GM23338 (cell line): ENCODE results near the gene KCNK15. TPM values are rescaled to one million over a fixed set of nuclear protein-coding genes. Genes with fewer than 3 reads are reported as not detected.

Experiments used
- CTCF ChIP-seq, 2 experiments: fragments of 200-600 bp in 1 of 2; sonication (generic) in 1 of 2; conservative IDR thresholded peaks; 2 replicates each; pipeline versions ENCODE4 v1.5.1 to v1.6.1; 2016 to 2017; ENCODE audit warnings: antibody characterized with exemption in 2 of 2, low read depth in 2 of 2, mild to moderate bottlenecking in 2 of 2, moderate library complexity in 1 of 2
- EZH2phosphoT487 ChIP-seq: fragments of 200-600 bp; sonication (generic); IDR thresholded peaks from one replicate; pipeline ENCODE4 v1.8.1; 2018; ENCODE audit warnings: antibody characterized with exemption; ENCODE audit not compliant: unreplicated experiment
- JUNB ChIP-seq: IDR thresholded peaks from one replicate; pipeline ENCODE4 v1.6.1; 2016; ENCODE audit warnings: antibody characterized with exemption; ENCODE audit not compliant: unreplicated experiment
- POLR2AphosphoS5 ChIP-seq: IDR thresholded peaks from 2 replicates; pipeline ENCODE4 v1.6.1; 2016; ENCODE audit warnings: antibody characterized with exemption, low read depth
- STAT1 ChIP-seq: IDR thresholded peaks from one replicate; pipeline ENCODE4 v1.6.1; 2016; ENCODE audit warnings: antibody characterized with exemption; ENCODE audit not compliant: unreplicated experiment
- ZNF331 ChIP-seq: fragments of 250-450 bp; sonication (Bioruptor Pico); IDR thresholded peaks from 2 replicates; pipeline ENCODE4 v1.5.0; 2020; ENCODE audit warnings: low read depth, mild to moderate bottlenecking, moderate library complexity
- ZNF462 ChIP-seq: fragments of 250-450 bp; sonication (Bioruptor Pico); IDR thresholded peaks from 2 replicates; pipeline ENCODE4 v1.5.0; 2020; ENCODE audit warnings: mild to moderate bottlenecking, moderate library complexity
- polyA plus RNA-seq: library from polyadenylated mRNA; unstranded; fragments of >200 nt; fragmentation: Nextera tagmentation; extraction: Ambion mirVana; gene quantifications from 2 replicates; pipeline ENCODE4 v1.2.1, GENCODE V29; 2016
- total RNA-seq: library from RNA; depleted of rRNA; stranded (reverse); fragments of >200 nt; shearing (Covaris generic); gene quantifications from 2 replicates; pipeline ENCODE4 v1.2.3, GENCODE V29; 2014
- TF ChIP-seq, protein P1 (sequence below): IDR thresholded peaks from 2 replicates; pipeline ENCODE4 v1.6.1; 2016; ENCODE audit warnings: antibody characterized with exemption

The KCNK15 gene
- total and polyA plus RNA-seq, 2 experiments from 2014 or later, result 0.63 to 3.3 TPM

DNA sequence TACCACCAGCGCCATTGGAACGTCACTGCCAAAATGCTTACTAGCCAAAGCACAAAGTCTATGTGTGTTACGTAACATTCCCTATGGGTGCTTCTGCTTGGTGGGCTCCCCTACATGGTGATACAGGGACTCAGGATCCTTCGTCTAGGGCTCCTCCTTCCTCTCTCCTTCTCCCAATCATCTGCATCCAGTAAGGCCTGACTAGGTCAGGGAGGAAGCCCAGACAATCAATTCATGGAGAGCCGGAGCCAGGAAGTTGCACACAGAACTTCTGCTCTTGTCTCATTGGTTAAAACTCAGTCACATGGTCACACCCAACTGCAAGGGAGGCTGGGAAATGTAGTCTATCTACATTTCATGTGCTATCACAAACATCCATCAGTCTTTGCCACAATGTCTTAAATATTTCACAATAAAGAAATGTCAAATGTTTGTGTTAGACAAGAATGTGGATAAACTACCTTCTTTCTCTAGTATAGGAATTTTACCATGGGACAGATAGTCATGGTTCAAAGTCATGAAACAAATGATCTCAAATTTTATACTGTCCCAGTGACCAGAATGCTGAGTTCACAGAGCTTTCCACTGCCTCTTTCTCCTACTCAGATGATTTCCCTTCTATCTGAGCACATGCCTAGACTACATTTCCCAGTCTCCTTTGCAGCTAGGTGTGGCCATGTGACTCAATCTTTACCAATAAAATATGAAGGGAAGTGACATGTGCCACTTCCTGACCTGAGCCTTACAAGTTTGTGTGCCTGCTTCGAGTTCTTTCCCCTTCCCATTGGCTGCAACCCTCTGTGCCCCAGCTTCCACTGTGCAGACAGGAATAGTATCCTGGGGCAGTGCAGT is 9.3 kb upstream of the KCNK15 start (continued):
- TF ChIP-seq ZNF462 (CRISPR knock-in tag), result no peak
- TF ChIP-seq POLR2AphosphoS5, result no peak
- TF ChIP-seq EZH2phosphoT487, result no peak
- no peak for TF ChIP-seq STAT1
- TF ChIP-seq, protein P1, sequence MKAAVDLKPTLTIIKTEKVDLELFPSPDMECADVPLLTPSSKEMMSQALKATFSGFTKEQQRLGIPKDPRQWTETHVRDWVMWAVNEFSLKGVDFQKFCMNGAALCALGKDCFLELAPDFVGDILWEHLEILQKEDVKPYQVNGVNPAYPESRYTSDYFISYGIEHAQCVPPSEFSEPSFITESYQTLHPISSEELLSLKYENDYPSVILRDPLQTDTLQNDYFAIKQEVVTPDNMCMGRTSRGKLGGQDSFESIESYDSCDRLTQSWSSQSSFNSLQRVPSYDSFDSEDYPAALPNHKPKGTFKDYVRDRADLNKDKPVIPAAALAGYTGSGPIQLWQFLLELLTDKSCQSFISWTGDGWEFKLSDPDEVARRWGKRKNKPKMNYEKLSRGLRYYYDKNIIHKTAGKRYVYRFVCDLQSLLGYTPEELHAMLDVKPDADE, result peak; percentile 89
- peak in 1 of 2 experiments; percentile 43; a peak in 2 of 4 replicates for TF ChIP-seq CTCF (conservative IDR thresholded peaks at IDR 0.05; ENCODE audit: low read depth in 2 of 2)
- TF ChIP-seq JUNB, result no peak
- no peak for TF ChIP-seq ZNF331 (CRISPR knock-in tag)
